ENCODE measurements around the gene ODAD2. TPM values are rescaled to one million over a fixed set of nuclear protein-coding genes. Genes with fewer than 3 reads are reported as not detected.

ODAD2 gene
- total RNA-seq, 1 donor = 0.72 TPM

- no peak overlapping the region for H3K4me3 ChIP-seq (ENCODE audit: insufficient read depth, low read length)
- peaks cover 18% of the 10 kb centered on the region for H3K27me3 ChIP-seq (ENCODE audit: insufficient read depth, low read length)
- no peaks in the 10 kb centered on the region for H3K9me3 ChIP-seq (ENCODE audit: low read depth, low read length)
- H3K4me2 ChIP-seq (ENCODE audit: insufficient read depth, low read length) = no peak overlapping the region
- no peak overlapping the region for H2AFZ ChIP-seq (ENCODE audit: low read length)
- H3K79me2 ChIP-seq (ENCODE audit: insufficient read depth, low read length) = no peaks in the 10 kb centered on the region
- no peak for TF ChIP-seq CTCF (IDR thresholded peaks at IDR 0.05; ENCODE audit: extremely low read depth, low read depth, low read length)
- DNase-seq (ENCODE audit: insufficient read length, low spot score, missing footprints) = no peak
- no peak overlapping the region for H3K27ac ChIP-seq (ENCODE audit: low read depth, low read length)
- H3K36me3 ChIP-seq (ENCODE audit: insufficient read depth, low read length) = no peaks in the 10 kb centered on the region
- H3K4me1 ChIP-seq (ENCODE audit: insufficient read depth, low read length) = no peaks in the 10 kb centered on the region
- no peaks in the 10 kb centered on the region for H4K20me1 ChIP-seq (ENCODE audit: insufficient read depth, low read length)
These were observed 2.5 kb upstream of the ODAD2 start for GRCh38 chr10:28001353-28001752.

- Histone ChIP-seq H4K20me1 (ENCODE audit: insufficient read depth, low read length) (no peaks in the 10 kb centered on the region), H3K79me2 (ENCODE audit: insufficient read depth, low read length) (no peaks in the 10 kb centered on the region)
These were observed 513 bp downstream of the ODAD2 start for GRCh38 chr10:27998178-27998953.

GRCh38 chr10:27997865-27998177 is 1.1 kb downstream of the ODAD2 start:
- Histone ChIP-seq H3K4me2 (ENCODE audit: insufficient read depth, low read length) (peak overlapping the region; percentile 77), H3K27ac (ENCODE audit: low read depth, low read length) (no peak overlapping the region)

More at GRCh38 chr10:27998178-27998953, 513 bp downstream of the ODAD2 start:
- DNase-seq (ENCODE audit: insufficient read length, low spot score, missing footprints) = peak; percentile 72
- H3K27me3 ChIP-seq (ENCODE audit: insufficient read depth, low read length) = peaks cover 18% of the 10 kb centered on the region
- TF ChIP-seq CTCF (IDR thresholded peaks at IDR 0.05; ENCODE audit: extremely low read depth, low read depth, low read length) = no peak
- H3K27ac ChIP-seq (ENCODE audit: low read depth, low read length) = no peak overlapping the region
- no peaks in the 10 kb centered on the region for H3K36me3 ChIP-seq (ENCODE audit: insufficient read depth, low read length)
- H3K9me3 ChIP-seq (ENCODE audit: low read depth, low read length) = no peaks in the 10 kb centered on the region
- H3K4me2 ChIP-seq (ENCODE audit: insufficient read depth, low read length) = peak overlapping the region; percentile 77
- peak overlapping the region; percentile 94 for H2AFZ ChIP-seq (ENCODE audit: low read length)
- H3K4me3 ChIP-seq (ENCODE audit: insufficient read depth, low read length) = peak overlapping the region; percentile 78
- no peaks in the 10 kb centered on the region for H3K4me1 ChIP-seq (ENCODE audit: insufficient read depth, low read length)

More at GRCh38 chr10:27997865-27998177, 1.1 kb downstream of the ODAD2 start:
- Histone ChIP-seq H3K36me3 (ENCODE audit: insufficient read depth, low read length) (no peaks in the 10 kb centered on the region), H3K79me2 (ENCODE audit: insufficient read depth, low read length) (no peaks in the 10 kb centered on the region), H3K4me1 (ENCODE audit: insufficient read depth, low read length) (no peaks in the 10 kb centered on the region), H4K20me1 (ENCODE audit: insufficient read depth, low read length) (no peaks in the 10 kb centered on the region), H2AFZ (ENCODE audit: low read length) (peak overlapping the region; percentile 94), H3K9me3 (ENCODE audit: low read depth, low read length) (no peaks in the 10 kb centered on the region), H3K4me3 (ENCODE audit: insufficient read depth, low read length) (peak overlapping the region; percentile 78), H3K27me3 (ENCODE audit: insufficient read depth, low read length) (peaks cover 18% of the 10 kb centered on the region)
- DNase-seq (ENCODE audit: insufficient read length, low spot score, missing footprints) = no peak
- no peak for TF ChIP-seq CTCF (IDR thresholded peaks at IDR 0.05; ENCODE audit: extremely low read depth, low read depth, low read length)
